ENCODE measurements around the gene PAIP2B. TPM values are rescaled to one million over a fixed set of nuclear protein-coding genes. Genes with fewer than 3 reads are reported as not detected.
A peak's percentile ranks its signal among the peaks of the same experiment; 100 is the strongest.
"Not testable (repeated sequence)": the region's sequence is repeated elsewhere in the genome, so short reads cannot be mapped to it uniquely, and the experiment has no call there.

PAIP2B gene
- total RNA-seq, 6 experiments from 2014 or later: 8.4 to 30.1 (median 15.3) TPM

DNA sequence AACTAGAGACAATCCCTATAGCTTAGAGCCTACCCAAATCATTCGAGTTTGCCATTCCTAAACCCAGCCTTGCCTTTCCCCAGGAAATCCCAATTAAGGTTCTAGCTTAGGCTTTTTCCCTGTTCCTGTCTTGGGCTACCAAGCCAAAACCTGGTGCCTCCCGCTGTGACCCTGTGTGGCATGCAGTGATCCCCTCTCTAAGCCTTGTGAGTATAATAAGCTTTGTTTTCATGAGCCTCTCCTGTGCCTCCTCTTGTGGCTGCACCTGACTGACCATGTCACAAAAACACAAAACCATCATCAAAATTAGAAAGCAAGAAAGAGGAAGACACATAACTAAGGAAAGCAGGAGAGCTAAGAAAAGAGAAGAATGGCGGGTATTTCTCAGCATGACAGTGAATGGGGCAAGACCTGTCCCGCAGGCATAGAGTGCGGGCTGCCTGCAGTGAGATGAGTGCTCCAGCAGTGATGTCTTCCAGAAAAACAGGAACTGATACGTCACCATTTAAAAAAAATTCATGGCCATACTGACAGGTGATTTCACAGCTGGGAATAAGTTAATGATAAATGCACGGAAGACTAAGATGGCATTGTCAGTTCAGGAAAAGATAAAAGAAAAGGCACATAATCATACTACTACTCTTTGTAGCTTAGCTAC lies 9.2 kb upstream of the PAIP2B start:
- H3K4me1 ChIP-seq: no peaks in the 10 kb centered on the region
- intact Hi-C loops (cut with DNase I): no loop called here
- H3K4me3 ChIP-seq: no peak overlapping the region
- 60% methylated on average over 6 of the region's 7 CpGs for WGBS (ENCODE audit: insufficient coverage, low coverage, low lambda C conversion rate, missing lambda C conversion rate)
- H3K36me3 ChIP-seq: no peaks in the 10 kb centered on the region
- TF ChIP-seq, protein P1, sequence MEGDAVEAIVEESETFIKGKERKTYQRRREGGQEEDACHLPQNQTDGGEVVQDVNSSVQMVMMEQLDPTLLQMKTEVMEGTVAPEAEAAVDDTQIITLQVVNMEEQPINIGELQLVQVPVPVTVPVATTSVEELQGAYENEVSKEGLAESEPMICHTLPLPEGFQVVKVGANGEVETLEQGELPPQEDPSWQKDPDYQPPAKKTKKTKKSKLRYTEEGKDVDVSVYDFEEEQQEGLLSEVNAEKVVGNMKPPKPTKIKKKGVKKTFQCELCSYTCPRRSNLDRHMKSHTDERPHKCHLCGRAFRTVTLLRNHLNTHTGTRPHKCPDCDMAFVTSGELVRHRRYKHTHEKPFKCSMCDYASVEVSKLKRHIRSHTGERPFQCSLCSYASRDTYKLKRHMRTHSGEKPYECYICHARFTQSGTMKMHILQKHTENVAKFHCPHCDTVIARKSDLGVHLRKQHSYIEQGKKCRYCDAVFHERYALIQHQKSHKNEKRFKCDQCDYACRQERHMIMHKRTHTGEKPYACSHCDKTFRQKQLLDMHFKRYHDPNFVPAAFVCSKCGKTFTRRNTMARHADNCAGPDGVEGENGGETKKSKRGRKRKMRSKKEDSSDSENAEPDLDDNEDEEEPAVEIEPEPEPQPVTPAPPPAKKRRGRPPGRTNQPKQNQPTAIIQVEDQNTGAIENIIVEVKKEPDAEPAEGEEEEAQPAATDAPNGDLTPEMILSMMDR (IDR thresholded peaks at IDR 0.05): no peak
- no peak for TF ChIP-seq POLR2A (IDR thresholded peaks at IDR 0.05)
- ATAC-seq: no peak
- no peak overlapping the region for H3K27ac ChIP-seq
- no peak for DNase-seq
- no peaks in the 10 kb centered on the region for H3K9me3 ChIP-seq
- no peaks in the 10 kb centered on the region for H3K27me3 ChIP-seq

DNA sequence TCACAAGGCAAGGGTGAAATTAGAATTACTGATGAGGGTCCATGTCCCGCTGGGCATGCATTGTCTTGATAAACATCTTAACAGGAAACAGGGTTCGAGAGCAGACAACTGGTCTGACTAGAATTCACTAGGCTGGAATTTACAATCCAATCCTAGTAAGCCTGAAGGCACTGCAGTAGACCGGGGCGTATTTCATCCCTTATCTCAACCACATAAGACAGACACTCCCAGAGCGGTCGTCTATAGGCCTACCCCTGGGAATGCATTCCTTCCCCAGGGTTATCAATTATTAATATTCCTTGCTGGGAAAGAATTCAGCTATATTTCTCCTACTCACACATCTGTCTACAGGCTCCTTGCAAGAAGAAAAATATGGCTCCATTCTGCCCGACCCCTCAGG lies 6.2 kb upstream of the PAIP2B start:
- H3K4me3 ChIP-seq; intact Hi-C loops (cut with DNase I); H3K27me3 ChIP-seq; H3K27ac ChIP-seq; DNase-seq; H3K4me1 ChIP-seq; H3K36me3 ChIP-seq; ATAC-seq; H3K9me3 ChIP-seq: not testable (repeated sequence)
- WGBS (ENCODE audit: insufficient coverage, low coverage, low lambda C conversion rate, missing lambda C conversion rate): 89% methylated on average over 4 of the region's 7 CpGs

DNA sequence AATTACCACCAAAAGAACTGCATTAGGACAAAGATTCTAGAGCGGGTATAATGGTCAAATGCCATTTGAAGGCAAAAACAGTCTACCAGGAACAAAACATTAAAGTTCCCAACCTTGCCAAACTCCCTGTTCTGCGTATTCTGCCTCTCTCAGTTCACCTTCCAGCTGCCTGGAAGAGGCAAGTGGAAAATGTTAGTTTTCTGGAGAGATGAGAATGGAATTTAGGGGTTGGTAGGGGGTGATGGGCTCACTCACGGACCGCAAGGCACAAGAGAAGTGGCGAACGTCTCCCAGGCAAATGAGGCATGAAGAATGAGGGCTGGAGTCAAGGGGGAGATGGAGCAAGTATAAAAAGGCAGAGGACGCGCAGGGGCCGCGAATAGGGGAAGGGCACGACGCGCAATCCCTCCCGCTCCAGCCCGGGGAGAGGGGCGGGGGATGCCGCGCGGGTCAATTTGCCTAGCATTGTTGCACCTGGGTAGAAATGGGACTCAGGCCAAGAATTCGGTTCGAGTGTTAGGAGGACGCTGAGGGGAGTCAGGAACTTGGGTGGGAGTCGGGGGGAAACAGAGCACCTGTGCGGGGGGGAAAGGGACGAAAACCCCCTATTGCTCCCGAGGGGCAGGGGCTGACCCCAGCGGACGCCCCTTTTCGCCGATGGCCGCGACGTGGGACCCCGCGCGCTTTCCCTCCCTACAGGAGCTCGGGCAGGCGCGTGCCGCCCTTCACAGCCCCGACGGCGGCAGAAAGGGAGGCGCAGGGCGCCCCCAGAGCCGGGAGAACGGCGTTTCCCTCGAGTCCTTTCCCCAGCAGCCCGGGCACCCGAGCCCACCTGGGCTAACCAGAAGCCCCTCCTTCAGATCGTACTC lies 573 bp downstream of the PAIP2B start:
- no peaks in the 10 kb centered on the region for H3K9me3 ChIP-seq
- H3K27me3 ChIP-seq: no peaks in the 10 kb centered on the region
- 3% methylated on average over 20 of the region's 52 CpGs for WGBS (ENCODE audit: insufficient coverage, low coverage, low lambda C conversion rate, missing lambda C conversion rate)
- TF ChIP-seq, protein P1 (IDR thresholded peaks at IDR 0.05): peak in 1 of 4 donors; percentile 5
- no peak for TF ChIP-seq POLR2A (IDR thresholded peaks at IDR 0.05)
- peak overlapping the region; percentile 79 to 93 (median 89) for H3K27ac ChIP-seq
- peak overlapping the region; percentile 78 to 89 (median 81) for H3K4me3 ChIP-seq
- DNase-seq (peak; percentile 49 to 68 (median 68)), ATAC-seq (peak; percentile 21 to 33 (median 24))
- intact Hi-C loops (cut with DNase I): no loop called here
- peaks cover 0 to 7% (median 4%) of the 10 kb centered on the region in 4 donors for H3K4me1 ChIP-seq
- H3K36me3 ChIP-seq: no peaks in the 10 kb centered on the region

DNA sequence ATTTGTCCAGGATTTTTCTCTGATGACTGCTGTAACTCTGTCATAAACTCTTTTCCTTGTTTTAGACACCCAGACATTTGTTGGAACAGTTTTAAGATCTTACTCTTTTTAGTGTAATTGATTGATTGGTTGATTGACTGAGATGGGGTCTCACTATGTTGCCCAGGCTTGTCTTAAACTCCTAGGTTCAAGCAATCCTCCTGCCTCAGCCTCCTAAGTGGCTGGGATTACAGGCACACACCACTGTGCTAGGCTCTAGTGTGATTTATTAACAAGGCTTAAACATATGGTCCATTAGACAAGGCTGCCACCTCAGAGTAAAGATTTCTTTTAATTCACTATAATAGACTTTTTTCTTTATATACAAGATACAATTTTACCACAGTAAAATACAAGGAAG lies 2.0 kb downstream of the PAIP2B start:
- Histone ChIP-seq H3K4me1 (peaks cover 0 to 7% (median 4%) of the 10 kb centered on the region in 4 donors), H3K27ac (peak overlapping the region in 1 of 3 donors; percentile 89), H3K4me3 (no peak overlapping the region), H3K36me3 (no peaks in the 10 kb centered on the region), H3K27me3 (no peaks in the 10 kb centered on the region), H3K9me3 (no peaks in the 10 kb centered on the region)
- intact Hi-C loops (cut with DNase I): no loop called here
- no peak for TF ChIP-seq POLR2A (IDR thresholded peaks at IDR 0.05)
- TF ChIP-seq, protein P1 (IDR thresholded peaks at IDR 0.05): no peak
- ATAC-seq (no peak), DNase-seq (no peak)

DNA sequence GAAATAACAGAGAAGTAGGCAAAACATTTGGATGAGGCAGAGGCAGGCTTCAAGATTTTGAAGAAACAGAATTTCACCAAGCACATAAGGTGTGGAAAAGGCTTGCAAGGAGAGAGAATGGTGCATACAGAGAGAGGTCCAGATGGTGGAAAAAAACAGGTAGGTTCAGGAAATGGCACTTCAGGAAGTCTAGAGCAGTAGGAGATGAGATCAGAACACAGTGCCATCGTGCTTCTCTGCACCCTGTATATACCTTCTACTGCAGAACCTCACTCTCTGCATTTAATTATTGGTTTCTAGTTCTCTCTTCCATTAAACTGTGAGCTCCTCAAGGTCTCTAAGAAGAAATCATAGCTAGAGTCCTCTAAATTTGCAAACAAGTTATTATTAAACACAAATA lies 2.4 kb downstream of the PAIP2B start:
- Histone ChIP-seq H3K9me3 (no peaks in the 10 kb centered on the region), H3K4me1 (peaks cover 0 to 7% (median 4%) of the 10 kb centered on the region in 4 donors), H3K36me3 (no peaks in the 10 kb centered on the region), H3K27ac (no peak overlapping the region), H3K27me3 (no peaks in the 10 kb centered on the region), H3K4me3 (no peak overlapping the region)
- ATAC-seq (no peak), DNase-seq (no peak)
- intact Hi-C loops (cut with DNase I): no loop called here
- WGBS (ENCODE audit: insufficient coverage, low coverage, low lambda C conversion rate, missing lambda C conversion rate): 30% methylated on average over 1 of the region's 1 CpG
- TF ChIP-seq, protein P1 (IDR thresholded peaks at IDR 0.05): no peak
- no peak for TF ChIP-seq POLR2A (IDR thresholded peaks at IDR 0.05)

Measured in right lobe of liver (tissue), 6 donors.